OCI-LY1 (cell line): ENCODE data around the gene OR51Q1.

ENCODE experiments used
- H2AFZ ChIP-seq: fragments of 200-600 bp; sonication (generic), shearing (Covaris generic); 2 replicates; pipeline ENCODE4 v1.6.0; 2014; ENCODE audit warnings: antibody characterized with exemption, mild to moderate bottlenecking, low read length
- H3F3A ChIP-seq: fragments of 200-600 bp; sonication (generic), shearing (Covaris generic); 2 replicates; pipeline ENCODE4 v1.6.0; 2014; ENCODE audit warnings: mild to moderate bottlenecking, antibody characterized with exemption, low read length, moderate library complexity; ENCODE audit not compliant: insufficient read depth
- H3K27ac ChIP-seq: fragments of 200-600 bp; sonication (generic); 2 replicates; pipeline ENCODE4 v1.5.1; 2014; ENCODE audit warnings: low read length, mixed run types, mild to moderate bottlenecking, low read depth; ENCODE audit not compliant: poor library complexity, severe bottlenecking
- H3K27me3 ChIP-seq: fragments of 200-600 bp; sonication (generic); 2 replicates; pipeline ENCODE4 v1.6.0; 2014; ENCODE audit warnings: antibody characterized with exemption, mild to moderate bottlenecking, low read length, moderate library complexity; ENCODE audit not compliant: insufficient read depth
- H3K36me3 ChIP-seq: fragments of 200-600 bp; sonication (generic); 2 replicates; pipeline ENCODE4 v1.6.1; 2014; ENCODE audit warnings: mild to moderate bottlenecking, antibody characterized with exemption, low read length, moderate library complexity, mixed read lengths; ENCODE audit not compliant: insufficient read depth
- H3K4me1 ChIP-seq: fragments of 200-600 bp; sonication (generic); 2 replicates; pipeline ENCODE4 v1.5.1; 2014; ENCODE audit warnings: mild to moderate bottlenecking, low read length, moderate library complexity; ENCODE audit not compliant: insufficient read depth, severe bottlenecking
- H3K4me2 ChIP-seq: fragments of 200-600 bp; sonication (generic), shearing (Covaris generic); 2 replicates; pipeline ENCODE4 v1.6.1; 2014; ENCODE audit warnings: low read length
- H3K4me3 ChIP-seq: fragments of 200-600 bp; sonication (generic); 2 replicates; pipeline ENCODE4 v1.5.1; 2014; ENCODE audit warnings: low read length, low read depth, mild to moderate bottlenecking, mixed read lengths; ENCODE audit not compliant: poor library complexity, severe bottlenecking
- H3K79me2 ChIP-seq: fragments of 200-600 bp; shearing (Covaris generic); 2 replicates; pipeline ENCODE4 v1.6.1; 2016; ENCODE audit warnings: mixed run types, low read length, mixed read lengths; ENCODE audit not compliant: insufficient read depth
- H3K9ac ChIP-seq: fragments of 200-600 bp; sonication (generic), shearing (Covaris generic); 2 replicates; pipeline ENCODE4 v1.6.1; 2014; ENCODE audit warnings: mild to moderate bottlenecking, low read length, mixed read lengths
- H3K9me2 ChIP-seq: fragments of 200-600 bp; sonication (generic), shearing (Covaris generic); 2 replicates; pipeline ENCODE4 v1.6.1; 2014; ENCODE audit warnings: low read depth, mild to moderate bottlenecking, low read length, mixed read lengths
- H3K9me3 ChIP-seq: fragments of 200-600 bp; shearing (Covaris generic); 2 replicates; pipeline ENCODE4 v1.6.1; 2014; ENCODE audit warnings: low read length, mixed read lengths
- H4K20me1 ChIP-seq: fragments of 200-600 bp; sonication (generic), shearing (Covaris generic); 2 replicates; pipeline ENCODE4 v1.6.0; 2016; ENCODE audit warnings: mild to moderate bottlenecking, low read length; ENCODE audit not compliant: insufficient read depth
- EZH2 ChIP-seq: fragments of 200-600 bp; sonication (generic), shearing (Covaris generic); IDR thresholded peaks from 2 replicates; pipeline ENCODE4 v1.8.0; 2017; ENCODE audit warnings: borderline replicate concordance, mixed run types, mild to moderate bottlenecking, antibody characterized with exemption, low read length, moderate library complexity, mixed read lengths
- TF ChIP-seq, protein P1 (sequence below): fragments of 200-600 bp; sonication (generic), shearing (Covaris generic); IDR thresholded peaks from 2 replicates; pipeline ENCODE4 v1.5.1; 2017; ENCODE audit warnings: mild to moderate bottlenecking, antibody characterized with exemption, low read length, moderate library complexity, mixed read lengths

OR51Q1 gene, protein sequence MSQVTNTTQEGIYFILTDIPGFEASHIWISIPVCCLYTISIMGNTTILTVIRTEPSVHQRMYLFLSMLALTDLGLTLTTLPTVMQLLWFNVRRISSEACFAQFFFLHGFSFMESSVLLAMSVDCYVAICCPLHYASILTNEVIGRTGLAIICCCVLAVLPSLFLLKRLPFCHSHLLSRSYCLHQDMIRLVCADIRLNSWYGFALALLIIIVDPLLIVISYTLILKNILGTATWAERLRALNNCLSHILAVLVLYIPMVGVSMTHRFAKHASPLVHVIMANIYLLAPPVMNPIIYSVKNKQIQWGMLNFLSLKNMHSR

DNA sequence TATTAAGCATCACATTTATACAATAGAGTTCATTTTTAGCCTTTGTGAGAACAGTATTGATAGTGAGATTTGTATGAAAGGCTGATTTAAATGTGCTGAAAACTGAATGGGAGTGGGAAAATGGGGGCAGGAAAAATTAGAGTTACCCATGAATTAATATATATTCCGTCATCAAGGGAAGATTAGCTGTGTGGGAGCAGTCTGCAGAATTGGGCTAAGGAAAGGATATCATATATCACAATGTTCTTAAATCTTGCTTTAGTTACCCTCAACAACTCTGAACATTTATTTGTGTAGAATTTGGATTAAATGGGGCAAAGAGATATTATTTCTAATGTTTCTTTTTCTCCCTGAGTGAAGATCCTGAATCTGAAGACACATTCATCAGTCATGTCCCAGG, at the start of gene OR51Q1:
Gene OR51Q1, plus strand, starts transcription at position 301 of the 400 bp plus-strand sequence. Its CDS starts 90 bp downstream, at position 391.
- Histone ChIP-seq H3K27ac (no peak within 1 kb of the TSS), H3K9me3 (no peaks in the 10 kb centered on the region), H2AFZ (no peak within 1 kb of the TSS), H3K9me2 (no peaks in the 10 kb centered on the region), H3K4me2 (no peak within 1 kb of the TSS), H3F3A (no peaks in the 10 kb centered on the region), H3K36me3 (no peaks in the 10 kb centered on the region), H3K4me3 (no peak within 1 kb of the TSS), H3K4me1 (no peaks in the 10 kb centered on the region), H3K27me3 (no peaks in the 10 kb centered on the region), H4K20me1 (no peaks in the 10 kb centered on the region), H3K9ac (no peak within 1 kb of the TSS), H3K79me2 (no peaks in the 10 kb centered on the region)
- TF ChIP-seq, protein P1, sequence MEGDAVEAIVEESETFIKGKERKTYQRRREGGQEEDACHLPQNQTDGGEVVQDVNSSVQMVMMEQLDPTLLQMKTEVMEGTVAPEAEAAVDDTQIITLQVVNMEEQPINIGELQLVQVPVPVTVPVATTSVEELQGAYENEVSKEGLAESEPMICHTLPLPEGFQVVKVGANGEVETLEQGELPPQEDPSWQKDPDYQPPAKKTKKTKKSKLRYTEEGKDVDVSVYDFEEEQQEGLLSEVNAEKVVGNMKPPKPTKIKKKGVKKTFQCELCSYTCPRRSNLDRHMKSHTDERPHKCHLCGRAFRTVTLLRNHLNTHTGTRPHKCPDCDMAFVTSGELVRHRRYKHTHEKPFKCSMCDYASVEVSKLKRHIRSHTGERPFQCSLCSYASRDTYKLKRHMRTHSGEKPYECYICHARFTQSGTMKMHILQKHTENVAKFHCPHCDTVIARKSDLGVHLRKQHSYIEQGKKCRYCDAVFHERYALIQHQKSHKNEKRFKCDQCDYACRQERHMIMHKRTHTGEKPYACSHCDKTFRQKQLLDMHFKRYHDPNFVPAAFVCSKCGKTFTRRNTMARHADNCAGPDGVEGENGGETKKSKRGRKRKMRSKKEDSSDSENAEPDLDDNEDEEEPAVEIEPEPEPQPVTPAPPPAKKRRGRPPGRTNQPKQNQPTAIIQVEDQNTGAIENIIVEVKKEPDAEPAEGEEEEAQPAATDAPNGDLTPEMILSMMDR = no peak
- no peak for TF ChIP-seq EZH2

DNA sequence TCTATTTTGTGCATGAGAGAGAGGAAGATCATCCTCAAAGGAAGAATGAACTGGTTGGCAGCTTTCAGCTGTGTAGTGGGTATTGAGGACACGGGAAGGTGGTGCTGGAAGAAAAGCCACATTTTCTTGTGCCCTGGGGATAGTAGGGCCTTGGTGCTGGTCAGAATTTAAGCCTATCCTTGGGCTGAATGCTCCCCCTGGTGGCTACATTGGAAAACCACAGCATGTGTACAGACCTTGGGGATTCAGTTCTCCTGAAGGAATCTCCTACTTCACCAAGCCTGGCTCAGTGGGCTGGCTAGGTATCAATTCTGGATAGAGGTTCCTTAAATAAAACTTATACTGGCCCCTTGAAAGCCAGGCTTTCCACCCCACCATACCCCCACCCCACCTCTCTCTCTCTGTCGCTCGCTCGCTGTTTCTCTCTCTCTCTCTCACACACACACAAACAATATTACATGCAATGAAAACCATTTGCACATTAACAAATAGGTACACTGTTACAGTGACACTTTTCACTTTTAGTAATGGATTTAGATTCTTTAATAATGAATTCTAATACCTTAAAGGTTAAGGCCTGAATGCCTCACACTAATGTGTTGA, 41.1 kb upstream of the OR51Q1 start:
- Histone ChIP-seq H3K36me3 (no peaks in the 10 kb centered on the region), H3K9ac (no peak overlapping the region), H3K9me3 (no peaks in the 10 kb centered on the region), H3K9me2 (no peaks in the 10 kb centered on the region), H3K4me3 (no peak overlapping the region), H3K4me2 (no peak overlapping the region), H2AFZ (no peak overlapping the region), H4K20me1 (no peaks in the 10 kb centered on the region), H3F3A (no peaks in the 10 kb centered on the region), H3K27ac (no peak overlapping the region), H3K79me2 (no peaks in the 10 kb centered on the region), H3K4me1 (no peaks in the 10 kb centered on the region), H3K27me3 (no peaks in the 10 kb centered on the region)
- TF ChIP-seq, protein P1 = peak; percentile 64
- TF ChIP-seq EZH2 = no peak

DNA sequence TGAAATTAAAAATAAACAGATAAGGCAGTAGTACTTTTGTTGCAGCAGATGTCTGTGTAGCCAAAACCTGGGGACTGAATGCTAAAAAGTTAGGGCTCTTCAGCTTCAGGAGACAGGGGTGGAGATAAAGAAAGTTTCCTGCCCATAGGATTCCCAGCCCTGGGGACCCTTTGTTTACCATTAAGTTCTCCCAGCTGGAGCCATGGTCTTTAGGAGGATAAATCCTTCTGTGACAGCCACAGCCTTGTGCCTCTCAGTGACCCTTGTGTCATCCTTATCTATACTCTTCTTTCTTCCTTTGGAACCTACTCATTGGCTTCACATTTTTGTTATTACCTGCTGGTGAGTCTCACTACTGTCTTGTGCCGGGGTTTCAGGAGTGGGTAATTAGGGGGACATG, 38.3 kb upstream of the OR51Q1 start, which contains the start of gene OR51M1:
Gene OR51M1, plus strand, starts transcription at position 237 of the 400 bp plus-strand sequence. CDS start 5,587 bp downstream, outside the sequence.
- Histone ChIP-seq H3K79me2 (no peaks in the 10 kb centered on the region), H3K4me2 (no peak within 1 kb of the TSS), H3K9me2 (no peaks in the 10 kb centered on the region), H3K27me3 (no peaks in the 10 kb centered on the region), H3K9me3 (no peaks in the 10 kb centered on the region), H3K36me3 (no peaks in the 10 kb centered on the region), H3K4me3 (no peak within 1 kb of the TSS), H3K4me1 (no peaks in the 10 kb centered on the region), H4K20me1 (no peaks in the 10 kb centered on the region), H2AFZ (no peak within 1 kb of the TSS), H3F3A (no peaks in the 10 kb centered on the region), H3K9ac (no peak within 1 kb of the TSS), H3K27ac (no peak within 1 kb of the TSS)
- TF ChIP-seq, protein P1 = no peak
- TF ChIP-seq EZH2 = no peak
